GM19043 (cell line): ENCODE measurements around the gene GSN.

ENCODE experiments used
- ATAC-seq: cut with Tn5 transposase; IDR thresholded peaks from one replicate; pipeline ENCODE4 v1.9.1; 2021; ENCODE audit warnings: low read depth; ENCODE audit not compliant: unreplicated experiment

GSN gene

DNA sequence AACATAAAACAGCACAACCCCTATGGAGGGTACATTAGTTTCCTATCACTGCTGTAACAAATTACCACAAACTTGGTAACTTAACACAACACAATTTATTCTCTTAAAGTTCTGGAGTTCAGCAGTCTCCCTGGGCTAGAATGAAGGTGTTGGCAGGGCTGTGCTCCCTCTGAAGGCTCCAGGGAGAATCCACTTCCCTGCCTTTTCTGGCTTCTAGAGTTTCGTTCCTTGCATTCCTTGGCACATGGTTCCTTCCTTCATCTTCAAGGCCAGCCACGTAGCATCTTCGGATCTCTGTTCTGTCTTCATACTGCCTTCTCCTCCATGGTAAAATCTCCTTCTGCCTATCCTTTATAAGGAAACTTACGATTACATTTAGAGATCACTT is 25.0 kb upstream of the GSN start:
- ATAC-seq, result no peak

DNA sequence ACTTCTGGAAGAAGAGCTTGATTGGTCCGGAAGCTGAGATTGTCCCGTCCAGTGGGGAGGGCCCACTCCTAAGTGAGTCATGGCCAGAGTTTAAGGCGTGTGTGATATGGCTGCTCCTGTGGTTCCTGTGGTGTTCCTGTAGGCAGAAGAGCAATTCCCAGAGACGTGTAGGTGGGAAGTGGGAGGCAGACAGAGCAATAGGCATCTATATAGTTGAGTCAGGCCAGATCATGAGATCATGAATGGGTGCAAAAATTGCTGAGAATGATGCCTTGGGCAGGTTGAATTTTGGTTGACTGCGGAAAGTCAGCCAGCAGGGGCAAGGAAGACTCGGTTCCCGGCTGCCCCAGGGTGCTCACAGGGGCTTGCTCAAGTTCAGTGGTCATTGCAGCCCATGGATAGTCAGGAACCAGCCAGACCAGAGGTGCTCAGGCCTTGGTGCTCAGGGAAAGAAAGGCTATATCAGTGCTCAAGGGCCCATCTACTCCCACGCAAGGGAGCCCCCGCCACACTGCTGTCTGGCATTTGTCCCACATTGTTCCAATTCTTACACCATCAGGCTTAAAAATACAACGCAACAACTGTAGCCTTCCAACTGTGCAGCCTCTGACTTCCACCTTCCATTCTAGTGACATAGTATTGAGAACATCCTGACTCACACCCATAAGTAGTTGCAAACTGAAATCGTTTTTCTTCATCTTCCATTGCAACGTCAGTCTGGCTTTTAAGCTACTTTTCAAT is 21.0 kb upstream of the GSN start:
- ATAC-seq, result no peak

- no peak for ATAC-seq
These were observed 18.4 kb upstream of the GSN start for GRCh38 chr9:121249563-121249962.

DNA sequence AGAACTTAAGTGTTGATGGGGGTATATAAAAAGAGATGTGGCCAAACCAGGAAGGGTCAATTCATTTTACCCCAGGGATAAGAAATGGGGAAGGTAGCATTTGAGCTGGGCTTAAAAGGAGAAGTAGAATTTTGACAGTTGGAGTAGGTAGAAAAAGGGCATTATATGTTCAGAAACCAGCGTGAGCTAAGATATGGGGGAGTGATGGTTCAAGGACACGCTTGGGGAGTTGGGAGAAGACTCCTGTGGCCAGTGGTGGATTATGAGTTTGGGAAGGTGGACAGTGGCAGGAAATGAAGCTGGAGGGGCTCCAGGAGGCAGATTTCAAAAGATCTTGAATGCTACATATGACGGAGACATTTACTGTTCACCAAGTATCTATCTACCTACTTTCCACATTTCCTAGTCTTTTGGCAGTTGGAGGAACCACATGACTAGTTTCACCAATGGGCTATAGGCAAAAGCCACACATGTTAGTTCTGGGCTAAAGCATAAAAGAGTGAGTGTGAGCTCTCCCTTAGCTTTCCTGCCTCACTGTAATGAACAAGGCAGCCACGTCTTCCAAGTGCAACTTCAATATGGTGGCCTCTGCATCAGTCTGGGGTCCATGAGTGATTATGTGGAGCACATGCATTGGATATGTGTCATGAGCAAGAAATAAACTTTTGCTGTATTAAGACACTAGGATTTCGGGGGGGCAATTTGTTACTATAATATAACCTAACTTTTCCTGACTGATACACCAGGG is 15.7 kb upstream of the GSN start:
- ATAC-seq, result no peak

DNA sequence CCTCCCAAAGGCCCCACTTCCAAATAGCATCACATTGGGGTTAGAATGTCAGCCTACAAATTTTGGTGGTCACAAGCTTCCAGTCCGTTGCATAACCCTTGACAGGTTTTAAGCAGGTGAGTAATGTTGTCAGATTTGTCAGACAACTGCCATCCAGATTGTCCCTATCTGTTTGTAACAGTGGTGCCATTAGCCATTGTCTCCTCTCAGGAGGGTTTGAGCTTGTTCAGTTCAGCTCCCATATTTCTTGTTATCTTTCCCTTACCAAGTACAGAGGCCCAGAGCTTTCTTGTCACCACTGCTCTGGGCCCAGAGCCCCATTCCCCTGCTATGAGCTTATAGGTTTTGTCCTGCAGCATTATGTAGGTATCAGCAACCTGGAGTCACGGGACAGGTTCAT is 14.8 kb upstream of the GSN start:
- no peak for ATAC-seq

- ATAC-seq, result no peak
These were observed 14.0 kb upstream of the GSN start for GRCh38 chr9:121253821-121254501.

DNA sequence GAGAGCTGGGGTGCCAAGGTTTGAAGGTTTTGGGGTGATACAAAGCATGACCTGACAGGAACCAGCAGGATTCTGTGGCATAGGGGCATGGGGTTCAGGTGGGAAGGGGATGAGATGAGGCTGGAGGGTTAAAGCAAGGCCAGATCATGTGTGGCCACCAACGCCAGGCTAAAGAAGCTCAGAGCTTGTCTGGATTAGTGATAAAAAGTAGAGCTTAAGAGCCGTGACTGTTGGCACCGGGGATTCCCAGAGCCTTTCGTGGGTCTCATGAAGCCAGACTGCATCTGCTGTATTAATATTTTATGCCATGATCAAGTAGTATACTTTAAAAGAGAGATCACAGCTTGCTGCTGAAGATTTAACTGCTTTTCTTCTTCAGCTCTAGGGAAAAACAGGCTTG is 8.5 kb upstream of the GSN start:
- no peak for ATAC-seq

- no peak for ATAC-seq
These were observed 8.0 kb upstream of the GSN start for GRCh38 chr9:121259935-121260334.

- no peak for ATAC-seq
These were observed 7.4 kb upstream of the GSN start for GRCh38 chr9:121260457-121261106.

DNA sequence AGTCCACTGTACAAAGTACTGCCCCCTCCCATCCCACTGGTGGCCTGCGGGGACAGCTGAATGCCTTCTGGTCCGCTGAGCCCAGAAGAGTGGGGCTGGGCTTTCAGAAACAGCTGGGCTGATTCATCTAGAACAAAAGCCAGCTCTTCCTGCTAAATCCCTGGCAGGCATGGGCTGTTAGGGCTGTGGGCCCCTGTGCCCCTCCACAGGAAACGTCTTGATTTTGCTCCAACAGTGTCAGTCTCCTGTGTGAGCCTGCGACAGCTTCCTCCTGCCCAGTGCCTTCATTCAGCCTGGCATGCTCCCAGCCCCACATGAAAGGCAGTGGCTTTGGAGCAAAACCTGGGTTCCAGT is 6.9 kb upstream of the GSN start:
- ATAC-seq, result no peak

- no peak for ATAC-seq
These were observed 6.2 kb upstream of the GSN start for GRCh38 chr9:121261755-121262154.

DNA sequence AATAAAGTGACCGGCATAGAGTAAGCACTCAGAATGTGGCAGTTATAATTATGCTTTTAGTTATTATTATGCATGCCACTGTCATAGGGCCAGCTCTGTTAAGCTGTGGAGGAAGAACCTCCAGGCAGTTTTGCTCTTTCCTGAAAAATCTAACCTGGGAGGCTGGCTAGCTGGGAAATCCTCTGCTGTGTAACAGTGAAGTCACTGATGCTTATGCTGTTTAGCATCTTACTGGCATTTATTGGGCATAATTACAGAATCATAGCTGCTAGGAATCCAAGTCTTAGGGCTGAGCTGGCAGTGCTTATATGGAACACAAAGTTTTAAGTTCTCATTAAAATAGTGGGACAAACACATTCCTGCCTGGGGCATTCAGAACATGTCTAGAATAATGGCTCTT is 5.5 kb upstream of the GSN start:
- ATAC-seq, result no peak

DNA sequence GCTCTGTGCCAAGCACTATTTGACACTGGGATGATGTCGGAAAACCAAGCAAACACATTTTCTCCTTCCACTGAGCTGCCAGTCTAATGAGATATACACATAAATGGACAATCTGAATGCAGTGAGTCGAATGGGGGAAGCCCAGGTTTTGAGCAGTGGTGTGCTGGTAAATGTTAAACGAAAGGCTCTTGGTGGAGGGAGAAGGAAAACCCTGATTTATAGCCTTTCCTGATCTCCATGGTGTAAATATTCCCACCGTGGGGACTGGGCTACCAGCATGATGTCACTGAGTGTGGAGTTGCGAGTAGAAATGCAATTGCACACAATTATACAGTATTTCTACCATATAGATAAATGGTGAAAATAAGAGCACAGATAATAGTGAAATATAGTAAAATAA is 5.0 kb upstream of the GSN start:
- no peak for ATAC-seq

GRCh38 chr9:121266356-121266755 is 1.6 kb upstream of the GSN start:
- no peak for ATAC-seq

GRCh38 chr9:121266906-121267650 is 884 bp upstream of the GSN start:
- no peak for ATAC-seq

DNA sequence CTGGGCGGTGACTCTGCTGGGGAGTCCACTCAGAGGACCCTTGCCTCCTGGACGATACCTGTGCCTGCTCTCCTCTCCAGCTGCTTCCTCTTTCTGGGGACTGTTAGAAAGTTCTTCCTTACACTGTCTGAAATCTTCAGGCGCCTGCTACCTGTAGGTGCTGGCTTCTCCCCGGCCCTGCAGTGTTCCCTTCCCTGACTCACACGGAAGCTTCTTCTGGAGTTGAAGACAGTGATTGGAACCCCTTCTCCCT is 562 bp downstream of the GSN start:
- ATAC-seq, result peak; percentile 36

DNA sequence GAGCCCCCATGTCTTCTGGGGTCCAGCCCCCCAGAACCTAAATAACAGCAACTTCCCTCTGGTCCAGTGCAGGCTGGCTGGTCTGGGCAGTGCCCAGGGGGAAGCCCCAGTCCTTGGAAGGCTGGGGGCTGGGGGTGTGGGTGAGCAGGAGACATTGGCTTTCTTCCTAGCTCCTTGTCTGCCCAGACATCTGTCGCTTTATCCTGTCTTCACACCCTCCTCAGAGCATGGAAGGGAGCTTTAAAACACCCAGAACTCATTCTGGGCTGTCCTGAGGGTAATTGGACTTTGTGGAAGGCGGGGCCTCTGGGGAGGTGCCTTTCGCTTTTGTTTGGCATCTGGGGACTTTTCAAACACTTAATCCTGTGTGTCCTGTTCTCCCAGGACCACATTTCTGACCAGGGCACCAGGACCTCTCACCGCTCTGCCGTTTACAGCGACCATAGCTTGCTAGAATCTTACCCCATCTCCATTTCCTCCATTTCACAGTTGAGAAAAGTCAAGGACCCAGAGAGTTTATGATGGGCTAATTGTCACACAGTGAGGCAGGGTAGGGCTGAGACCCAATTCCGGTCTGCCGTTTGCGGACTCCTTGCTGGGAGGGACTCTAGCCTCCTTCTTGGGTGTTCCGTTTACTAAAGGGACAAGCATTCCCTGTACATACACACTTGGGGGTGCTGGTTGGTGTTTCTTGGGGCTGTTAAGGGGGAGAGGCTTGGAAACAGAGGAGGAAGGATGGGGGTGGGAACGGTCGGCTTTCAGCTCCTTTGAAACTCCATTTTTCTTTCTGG is 1.1 kb downstream of the GSN start:
- ATAC-seq, result no peak

DNA sequence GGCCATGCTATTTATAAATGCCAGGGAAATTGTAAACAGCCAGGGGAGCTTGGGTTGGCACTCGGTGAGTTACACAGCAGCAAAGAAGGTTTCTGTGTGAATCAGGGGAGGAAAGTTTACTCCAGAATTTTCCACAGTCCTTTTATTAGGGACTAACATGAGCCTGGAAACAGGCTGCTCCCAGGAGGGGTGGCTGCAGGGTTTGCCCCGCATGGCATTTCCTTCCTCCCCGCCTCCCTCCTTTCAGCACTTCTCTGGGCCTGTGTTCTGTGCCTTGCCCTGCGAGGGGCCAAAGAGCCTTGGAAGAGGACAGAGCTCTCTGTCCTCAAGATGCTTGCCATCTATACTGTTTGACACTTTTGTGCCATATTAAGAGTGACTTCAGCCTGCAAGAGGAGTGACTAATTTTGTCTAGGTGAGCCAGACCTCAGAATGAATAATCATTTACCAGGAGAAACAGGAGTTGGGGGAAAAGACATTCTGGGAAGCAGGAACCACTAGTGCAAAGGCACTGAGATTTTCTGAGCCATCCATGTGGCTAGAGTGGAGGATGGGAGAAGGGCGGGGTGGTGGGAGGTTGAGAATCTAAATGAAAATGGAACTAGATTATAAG is 1.8 kb downstream of the GSN start:
- no peak for ATAC-seq

DNA sequence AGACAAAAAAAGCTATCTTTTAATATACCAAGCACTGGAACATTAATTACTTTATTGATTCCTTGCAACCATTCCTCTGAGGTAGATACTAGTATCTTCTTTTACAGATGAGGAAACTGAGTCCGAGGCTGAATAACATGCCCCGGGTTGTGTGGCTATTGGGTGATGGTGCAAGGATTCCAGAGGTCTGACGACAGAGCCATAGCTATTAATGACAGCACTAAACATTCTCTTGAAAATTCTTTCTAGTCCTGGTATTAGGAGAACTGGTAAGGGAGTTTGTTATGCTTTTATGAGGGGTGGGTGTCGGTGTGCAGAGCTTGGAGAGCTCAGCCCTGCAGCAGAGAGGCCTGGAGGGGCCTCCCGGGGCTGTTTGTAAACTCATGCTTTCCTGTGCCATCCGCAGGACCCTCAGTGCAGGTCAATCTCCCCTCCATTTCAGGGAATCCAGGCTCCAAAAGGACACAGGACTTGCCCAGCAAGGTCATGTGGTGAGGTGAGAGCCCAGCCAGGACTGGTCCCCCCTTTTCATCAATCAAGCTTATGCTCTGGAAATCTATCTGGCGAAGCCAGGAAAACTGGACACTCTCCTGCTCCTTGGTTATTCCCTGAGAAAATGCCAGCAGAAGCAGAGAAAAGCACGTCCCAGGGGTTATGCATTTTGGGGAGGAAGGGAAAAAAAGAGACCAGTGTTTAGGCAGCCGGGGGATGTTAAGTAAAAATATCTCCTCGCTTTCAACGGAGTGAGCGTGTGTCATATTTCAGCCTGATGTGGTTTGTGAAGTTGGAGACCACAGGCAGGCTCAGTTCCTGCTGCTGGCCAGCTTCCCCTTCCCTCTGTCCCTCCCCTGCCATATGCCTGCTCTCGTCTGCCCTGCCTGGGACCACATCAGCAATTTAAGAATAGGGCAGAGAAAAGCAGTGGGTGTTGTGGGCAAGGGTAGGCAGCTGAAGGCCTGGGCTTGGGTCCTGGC is 3.7 kb downstream of the GSN start:
- no peak for ATAC-seq
